H9 (cell line): ENCODE measurements around the gene CLIC1. TPM values are rescaled to one million over a fixed set of nuclear protein-coding genes. Genes with fewer than 3 reads are reported as not detected.

ENCODE experiments used
- DNase-seq: peaks from one replicate; pipeline ENCODE4 v3.0.0-alpha.2; 2017
- H2AFZ ChIP-seq: one replicate; pipeline ENCODE4 v1.6.1; 2013; ENCODE audit warnings: mild to moderate bottlenecking, low read length, control low read depth, moderate library complexity
- H2AK5ac ChIP-seq: 2 replicates; pipeline ENCODE4 v1.6.1; 2013; ENCODE audit warnings: low read length, control low read depth, mixed read lengths; ENCODE audit not compliant: insufficient read length
- H2BK120ac ChIP-seq: one replicate; pipeline ENCODE4 v1.6.1; 2013; ENCODE audit warnings: low read depth, mild to moderate bottlenecking, low read length, control low read depth, inconsistent platforms; ENCODE audit not compliant: poor library complexity, severe bottlenecking
- H2BK12ac ChIP-seq: 2 replicates; pipeline ENCODE4 v1.6.1; 2013; ENCODE audit warnings: low read length, control low read depth, mixed read lengths, low read depth; ENCODE audit not compliant: insufficient read length
- H2BK15ac ChIP-seq: 2 replicates; pipeline ENCODE4 v1.6.1; 2013; ENCODE audit warnings: low read depth, low read length, control low read depth
- H2BK20ac ChIP-seq: one replicate; pipeline ENCODE4 v1.6.1; 2013; ENCODE audit warnings: low read depth, mild to moderate bottlenecking, low read length, control low read depth, inconsistent platforms; ENCODE audit not compliant: poor library complexity, severe bottlenecking
- H2BK5ac ChIP-seq: 2 replicates; pipeline ENCODE4 v1.6.1; 2013; ENCODE audit warnings: low read length, control low read depth, mixed read lengths; ENCODE audit not compliant: insufficient read length
- H3K14ac ChIP-seq: 2 replicates; pipeline ENCODE4 v1.6.1; 2013; ENCODE audit warnings: low read length, control low read depth; ENCODE audit not compliant: insufficient read depth
- H3K18ac ChIP-seq: 2 replicates; pipeline ENCODE4 v1.6.1; 2013; ENCODE audit warnings: low read depth, mild to moderate bottlenecking, mixed read lengths, low read length, control low read depth; ENCODE audit not compliant: insufficient read length
- H3K23ac ChIP-seq: 2 replicates; pipeline ENCODE4 v1.6.1; 2013; ENCODE audit warnings: low read length, control low read depth, mixed read lengths, low read depth; ENCODE audit not compliant: insufficient read length
- H3K23me2 ChIP-seq: 2 replicates; pipeline ENCODE4 v1.6.1; 2013; ENCODE audit warnings: low read depth, mild to moderate bottlenecking, mixed read lengths, low read length, control low read depth; ENCODE audit not compliant: insufficient read length, poor library complexity, severe bottlenecking
- H3K27ac ChIP-seq: 2 replicates; pipeline ENCODE4 v1.5.1; 2013; ENCODE audit warnings: low read length, control low read depth, mixed read lengths, low read depth; ENCODE audit not compliant: insufficient read length
- H3K27me3 ChIP-seq: 2 replicates; pipeline ENCODE4 v1.6.1; 2013; ENCODE audit warnings: low read length, control low read depth, inconsistent platforms; ENCODE audit not compliant: insufficient read depth
- H3K4ac ChIP-seq: 2 replicates; pipeline ENCODE4 v1.6.1; 2013; ENCODE audit warnings: low read depth, mild to moderate bottlenecking, control low read depth, inconsistent platforms, low read length, moderate library complexity
- H3K4me1 ChIP-seq: 2 replicates; pipeline ENCODE4 v1.6.1; 2013; ENCODE audit warnings: low read length, control low read depth, inconsistent platforms; ENCODE audit not compliant: insufficient read depth
- H3K4me2 ChIP-seq: 2 replicates; pipeline ENCODE4 v1.6.1; 2013; ENCODE audit warnings: low read length, control low read depth, mixed read lengths; ENCODE audit not compliant: insufficient read length, insufficient read depth
- H3K56ac ChIP-seq: 2 replicates; pipeline ENCODE4 v1.6.1; 2013; ENCODE audit warnings: low read depth, mild to moderate bottlenecking, mixed read lengths, low read length, control low read depth; ENCODE audit not compliant: insufficient read length
- H3K79me1 ChIP-seq: 2 replicates; pipeline ENCODE4 v1.6.1; 2013; ENCODE audit warnings: low read depth, mild to moderate bottlenecking, moderate library complexity, low read length, control low read depth, inconsistent platforms; ENCODE audit not compliant: insufficient read depth, poor library complexity, severe bottlenecking
- H3K79me2 ChIP-seq: 2 replicates; pipeline ENCODE4 v1.6.1; 2013; ENCODE audit warnings: low read length, control low read depth, inconsistent platforms; ENCODE audit not compliant: insufficient read depth
- H3K9ac ChIP-seq: 2 replicates; pipeline ENCODE4 v1.6.1; 2013; ENCODE audit warnings: low read length, control low read depth, mixed read lengths; ENCODE audit not compliant: insufficient read length; ENCODE audit errors: extremely low read depth
- H3K9me3 ChIP-seq: one replicate; pipeline ENCODE4 v1.6.1; 2013; ENCODE audit warnings: low read depth, low read length, inconsistent platforms; ENCODE audit not compliant: control insufficient read depth
- H3T11ph ChIP-seq: one replicate; pipeline ENCODE4 v1.6.1; 2013; ENCODE audit warnings: mild to moderate bottlenecking, low read length, control low read depth, inconsistent platforms
- H4K20me1 ChIP-seq: one replicate; pipeline ENCODE4 v1.6.1; 2013; ENCODE audit not compliant: control insufficient read depth, insufficient read length, insufficient read depth
- H4K5ac ChIP-seq: 2 replicates; pipeline ENCODE4 v1.6.1; 2013; ENCODE audit warnings: low read depth, mild to moderate bottlenecking, mixed read lengths, low read length, control low read depth; ENCODE audit not compliant: insufficient read length
- H4K8ac ChIP-seq: replicated peaks from 2 replicates; pipeline ENCODE4 v1.6.1; 2013; ENCODE audit warnings: low read length, control low read depth, mixed read lengths, low read depth; ENCODE audit not compliant: insufficient read length
- H4K91ac ChIP-seq: 2 replicates; pipeline ENCODE4 v1.6.1; 2013; ENCODE audit warnings: low read depth, mild to moderate bottlenecking, moderate library complexity, mixed read lengths, low read length, control low read depth; ENCODE audit not compliant: insufficient read length
- H3K27ac Mint-ChIP-seq, 3 experiments: 2 replicates in 2 of 3; 3 replicates in 1 of 3; pipeline ENCODE4 v1.8.0; 2020 to 2021; ENCODE audit warnings: mixed read lengths in 3 of 3, mild to moderate bottlenecking in 1 of 3, moderate library complexity in 1 of 3
- H3K27me3 Mint-ChIP-seq: 2 replicates; pipeline ENCODE4 v1.8.0; 2021; ENCODE audit warnings: low read depth, mild to moderate bottlenecking, moderate library complexity, mixed read lengths
- H3K36me3 Mint-ChIP-seq, 3 experiments: 2 replicates in 2 of 3; 3 replicates in 1 of 3; pipeline ENCODE4 v1.8.0; 2020 to 2021; ENCODE audit warnings: low read depth in 3 of 3, mixed read lengths in 3 of 3; ENCODE audit not compliant: insufficient read depth in 1 of 3
- H3K4me1 Mint-ChIP-seq, 2 experiments: 2 replicates each; pipeline ENCODE4 v1.8.0; 2020; ENCODE audit warnings: mixed read lengths in 2 of 2
- H3K4me3 Mint-ChIP-seq, 2 experiments: 2 replicates in 1 of 2; 3 replicates in 1 of 2; pipeline ENCODE4 v1.8.0; 2020 to 2021; ENCODE audit warnings: mild to moderate bottlenecking in 2 of 2, mixed read lengths in 2 of 2, moderate library complexity in 1 of 2
- H3K9me3 Mint-ChIP-seq, 2 experiments: 2 replicates in 1 of 2; 3 replicates in 1 of 2; pipeline ENCODE4 v1.8.0; 2020; ENCODE audit warnings: mild to moderate bottlenecking in 2 of 2, mixed read lengths in 2 of 2, moderate library complexity in 1 of 2
- CTCF ChIP-seq: fragments of 200-600 bp; sonication (generic); conservative IDR thresholded peaks from 3 replicates; pipeline ENCODE4 v1.8.0; 2021; ENCODE audit warnings: antibody characterized with exemption, mild to moderate bottlenecking
- WGBS: extraction: QIAGEN DNeasy Blood & Tissue Kit; methylation state at CpG from one replicate; pipeline ENCODE4 v1.1.7; 2013; ENCODE audit warnings: missing lambda C conversion rate, low lambda C conversion rate, mixed read lengths; ENCODE audit not compliant: insufficient read length; ENCODE audit errors: extremely low coverage; 5-methylcytosine and 5-hydroxymethylcytosine counted together
- total RNA-seq: library from RNA; stranded (reverse); gene quantifications from 2 replicates; pipeline ENCODE4 v1.2.1, GENCODE V29; 2021

CLIC1 gene
- total RNA-seq, 1 experiment from 2014 or later: 265 TPM

GRCh38 chr6:31729515-31729978 is 6.8 kb downstream of the CLIC1 start:
- Histone ChIP-seq H3K27me3 (no peaks in the 10 kb centered on the region), H3T11ph (no peak overlapping the region), H3K27ac (no peak overlapping the region), H2BK5ac (no peak overlapping the region), H3K56ac (no peak overlapping the region), H2BK15ac (no peak overlapping the region), H4K5ac (no peak overlapping the region), H3K4me1 (peaks cover 5% of the 10 kb centered on the region; the same call in 1 of the 2 replicates), H3K4ac (no peak overlapping the region), H3K9ac (peak overlapping the region; percentile 74), H2BK120ac (no peak overlapping the region), H2AK5ac (no peak overlapping the region), H3K14ac (peak overlapping the region; percentile 80; the same call in 1 of the 2 replicates), H4K8ac (no peak overlapping the region), H4K91ac (no peak overlapping the region), H2AFZ (no peak overlapping the region), H3K23me2 (peaks cover 12% of the 10 kb centered on the region), H2BK12ac (no peak overlapping the region), H3K9me3 (no peaks in the 10 kb centered on the region), H3K23ac (no peak overlapping the region), H2BK20ac (no peak overlapping the region), H3K79me2 (no peaks in the 10 kb centered on the region), H3K18ac (peak overlapping the region; percentile 52), H3K79me1 (no peaks in the 10 kb centered on the region), H4K20me1 (no peaks in the 10 kb centered on the region), H3K4me2 (peak overlapping the region; percentile 60)
- no peaks in the 10 kb centered on the region for H3K27me3 Mint-ChIP-seq
- H3K36me3 Mint-ChIP-seq: peaks cover 42 to 76% (median 69%) of the 10 kb centered on the region in 3 experiments
- peak overlapping the region; percentile 83 to 98 for H3K4me3 Mint-ChIP-seq
- peak; percentile 81 for TF ChIP-seq CTCF
- DNase-seq: peak; percentile 95
- no CpG with 5 or more reads among the region's 29 CpGs for WGBS
- H3K4me1 Mint-ChIP-seq: peaks cover 23 to 28% of the 10 kb centered on the region in 2 experiments
- peak overlapping the region; percentile 93 to 98 (median 93) for H3K27ac Mint-ChIP-seq
- no peaks in the 10 kb centered on the region; a peak in 2 of 5 replicates for H3K9me3 Mint-ChIP-seq
